G401 (cell line): ENCODE measurements around the gene SPATA19. TPM values are rescaled to one million over a fixed set of nuclear protein-coding genes. Genes with fewer than 3 reads are reported as not detected.
"Not testable (repeated sequence)": the region's sequence is repeated elsewhere in the genome, so short reads cannot be mapped to it uniquely, and the experiment has no call there.

Experiments
- DNase-seq: peaks from one replicate; pipeline ENCODE4 v3.0.0-alpha.2; 2015; ENCODE audit warnings: low spot score
- in situ Hi-C: cut with HindIII; loops from 2 replicates; pipeline ENCODE4 v1.10.0; 2016; ENCODE audit warnings: low sequenced_read_pairs, mixed read lengths
- total RNA-seq: library from RNA; depleted of rRNA; stranded (reverse); fragments of >200 nt; shearing (Covaris generic); gene quantifications from 2 replicates; pipeline ENCODE4 v1.2.3, GENCODE V29; 2014; rRNA removed

Gene SPATA19
- not detected in 2 replicates for total RNA-seq

- in situ Hi-C loops, result no loop called here
- DNase-seq, result no peak
These were observed at the start of gene SPATA19 for GRCh38 chr11:133845413-133845812. Gene SPATA19 (minus strand): TSS chr11:133845513. CDS start chr11:133845446, 67 bp downstream.

GRCh38 chr11:133895061-133895479, 49.8 kb upstream of the SPATA19 start:
- in situ Hi-C loops, result no loop called here
- no peak for DNase-seq

- in situ Hi-C loops, result no loop called here
These were observed 48.1 kb upstream of the SPATA19 start for GRCh38 chr11:133893381-133893780.

GRCh38 chr11:133892584-133893380, 47.5 kb upstream of the SPATA19 start:
- DNase-seq, result no peak
- in situ Hi-C loops, result no loop called here

More at GRCh38 chr11:133893381-133893780, 48.1 kb upstream of the SPATA19 start:
- DNase-seq, result no peak

- in situ Hi-C loops, result no loop called here
- no peak for DNase-seq
These were observed 46.8 kb upstream of the SPATA19 start for GRCh38 chr11:133892126-133892525.

GRCh38 chr11:133889893-133890292, 44.6 kb upstream of the SPATA19 start:
- no peak for DNase-seq
- in situ Hi-C loops, result no loop called here

GRCh38 chr11:133889188-133889587, 43.9 kb upstream of the SPATA19 start:
- in situ Hi-C loops, result no loop called here
- DNase-seq, result no peak

- no peak for DNase-seq
- in situ Hi-C loops, result no loop called here
These were observed 42.5 kb upstream of the SPATA19 start for GRCh38 chr11:133887692-133888332.

GRCh38 chr11:133886029-133886428, 40.7 kb upstream of the SPATA19 start:
- in situ Hi-C loops, result no loop called here
- DNase-seq, result no peak

- DNase-seq, result no peak
- in situ Hi-C loops, result no loop called here
These were observed 26.8 kb upstream of the SPATA19 start for GRCh38 chr11:133872160-133872559.

GRCh38 chr11:133867456-133867855, 22.1 kb upstream of the SPATA19 start:
- DNase-seq, result no peak
- in situ Hi-C loops, result no loop called here

GRCh38 chr11:133865466-133865865, 20.2 kb upstream of the SPATA19 start:
- in situ Hi-C loops, result no loop called here
- no peak for DNase-seq

GRCh38 chr11:133864756-133865155, 19.4 kb upstream of the SPATA19 start:
- no peak for DNase-seq
- in situ Hi-C loops, result no loop called here

GRCh38 chr11:133860151-133860550, 14.8 kb upstream of the SPATA19 start:
- in situ Hi-C loops, result no loop called here
- DNase-seq, result no peak

- in situ Hi-C loops, DNase-seq: not testable (repeated sequence)
These were observed 9.1 kb upstream of the SPATA19 start for GRCh38 chr11:133854330-133854960.

GRCh38 chr11:133844217-133844616, 1.1 kb downstream of the SPATA19 start:
- in situ Hi-C loops, result no loop called here

GRCh38 chr11:133843454-133843987, 1.8 kb downstream of the SPATA19 start:
- DNase-seq, result no peak
- in situ Hi-C loops, result no loop called here

More at GRCh38 chr11:133844217-133844616, 1.1 kb downstream of the SPATA19 start:
- DNase-seq, result no peak

GRCh38 chr11:133842730-133843129, 2.6 kb downstream of the SPATA19 start:
- no peak for DNase-seq
- in situ Hi-C loops, result no loop called here

GRCh38 chr11:133842053-133842452, 3.3 kb downstream of the SPATA19 start:
- in situ Hi-C loops, result no loop called here
- no peak for DNase-seq
